OCI-LY1 (cell line): ENCODE measurements around the gene DBI.

Experiments
- H2AFZ ChIP-seq: fragments of 200-600 bp; sonication (generic), shearing (Covaris generic); 2 replicates; pipeline ENCODE4 v1.6.0; 2014; ENCODE audit warnings: antibody characterized with exemption, mild to moderate bottlenecking, low read length
- H3F3A ChIP-seq: fragments of 200-600 bp; sonication (generic), shearing (Covaris generic); 2 replicates; pipeline ENCODE4 v1.6.0; 2014; ENCODE audit warnings: mild to moderate bottlenecking, antibody characterized with exemption, low read length, moderate library complexity; ENCODE audit not compliant: insufficient read depth
- H3K27ac ChIP-seq: fragments of 200-600 bp; sonication (generic); 2 replicates; pipeline ENCODE4 v1.5.1; 2014; ENCODE audit warnings: low read length, mixed run types, mild to moderate bottlenecking, low read depth; ENCODE audit not compliant: poor library complexity, severe bottlenecking
- H3K27me3 ChIP-seq: fragments of 200-600 bp; sonication (generic); 2 replicates; pipeline ENCODE4 v1.6.0; 2014; ENCODE audit warnings: antibody characterized with exemption, mild to moderate bottlenecking, low read length, moderate library complexity; ENCODE audit not compliant: insufficient read depth
- H3K36me3 ChIP-seq: fragments of 200-600 bp; sonication (generic); 2 replicates; pipeline ENCODE4 v1.6.1; 2014; ENCODE audit warnings: mild to moderate bottlenecking, antibody characterized with exemption, low read length, moderate library complexity, mixed read lengths; ENCODE audit not compliant: insufficient read depth
- H3K4me1 ChIP-seq: fragments of 200-600 bp; sonication (generic); 2 replicates; pipeline ENCODE4 v1.5.1; 2014; ENCODE audit warnings: mild to moderate bottlenecking, low read length, moderate library complexity; ENCODE audit not compliant: insufficient read depth, severe bottlenecking
- H3K4me2 ChIP-seq: fragments of 200-600 bp; sonication (generic), shearing (Covaris generic); 2 replicates; pipeline ENCODE4 v1.6.1; 2014; ENCODE audit warnings: low read length
- H3K4me3 ChIP-seq: fragments of 200-600 bp; sonication (generic); 2 replicates; pipeline ENCODE4 v1.5.1; 2014; ENCODE audit warnings: low read length, low read depth, mild to moderate bottlenecking, mixed read lengths; ENCODE audit not compliant: poor library complexity, severe bottlenecking
- H3K79me2 ChIP-seq: fragments of 200-600 bp; shearing (Covaris generic); 2 replicates; pipeline ENCODE4 v1.6.1; 2016; ENCODE audit warnings: mixed run types, low read length, mixed read lengths; ENCODE audit not compliant: insufficient read depth
- H3K9ac ChIP-seq: fragments of 200-600 bp; sonication (generic), shearing (Covaris generic); 2 replicates; pipeline ENCODE4 v1.6.1; 2014; ENCODE audit warnings: mild to moderate bottlenecking, low read length, mixed read lengths
- H3K9me2 ChIP-seq: fragments of 200-600 bp; sonication (generic), shearing (Covaris generic); 2 replicates; pipeline ENCODE4 v1.6.1; 2014; ENCODE audit warnings: low read depth, mild to moderate bottlenecking, low read length, mixed read lengths
- H3K9me3 ChIP-seq: fragments of 200-600 bp; shearing (Covaris generic); 2 replicates; pipeline ENCODE4 v1.6.1; 2014; ENCODE audit warnings: low read length, mixed read lengths
- H4K20me1 ChIP-seq: fragments of 200-600 bp; sonication (generic), shearing (Covaris generic); 2 replicates; pipeline ENCODE4 v1.6.0; 2016; ENCODE audit warnings: mild to moderate bottlenecking, low read length; ENCODE audit not compliant: insufficient read depth
- CTCF ChIP-seq: fragments of 200-600 bp; sonication (generic), shearing (Covaris generic); IDR thresholded peaks from 2 replicates; pipeline ENCODE4 v1.5.1; 2017; ENCODE audit warnings: mild to moderate bottlenecking, antibody characterized with exemption, low read length, moderate library complexity, mixed read lengths
- EZH2 ChIP-seq: fragments of 200-600 bp; sonication (generic), shearing (Covaris generic); IDR thresholded peaks from 2 replicates; pipeline ENCODE4 v1.8.0; 2017; ENCODE audit warnings: borderline replicate concordance, mixed run types, mild to moderate bottlenecking, antibody characterized with exemption, low read length, moderate library complexity, mixed read lengths

The DBI gene

GRCh38 chr2:119387381-119388129 is 20.8 kb downstream of the DBI start:
- no peaks in the 10 kb centered on the region for H4K20me1 ChIP-seq
- no peak for TF ChIP-seq EZH2
- no peaks in the 10 kb centered on the region for H3K9me3 ChIP-seq
- no peaks in the 10 kb centered on the region for H3K4me1 ChIP-seq
- no peak overlapping the region for H3K27ac ChIP-seq
- H3K79me2 ChIP-seq, result no peaks in the 10 kb centered on the region
- no peak overlapping the region for H2AFZ ChIP-seq
- H3K27me3 ChIP-seq, result no peaks in the 10 kb centered on the region
- H3K4me3 ChIP-seq, result no peak overlapping the region
- H3K36me3 ChIP-seq, result no peaks in the 10 kb centered on the region
- no peaks in the 10 kb centered on the region for H3F3A ChIP-seq
- no peaks in the 10 kb centered on the region for H3K9me2 ChIP-seq
- no peak overlapping the region for H3K9ac ChIP-seq
- H3K4me2 ChIP-seq, result no peak overlapping the region

GRCh38 chr2:119389615-119390306 is 23.0 kb downstream of the DBI start:
- H4K20me1 ChIP-seq, result no peaks in the 10 kb centered on the region
- no peaks in the 10 kb centered on the region for H3F3A ChIP-seq
- TF ChIP-seq EZH2, result no peak
- no peak for TF ChIP-seq CTCF
- H3K79me2 ChIP-seq, result no peaks in the 10 kb centered on the region
- H2AFZ ChIP-seq, result no peak overlapping the region
- H3K27me3 ChIP-seq, result no peaks in the 10 kb centered on the region
- no peaks in the 10 kb centered on the region for H3K9me3 ChIP-seq
- H3K4me2 ChIP-seq, result no peak overlapping the region
- H3K27ac ChIP-seq, result no peak overlapping the region
- H3K36me3 ChIP-seq, result no peaks in the 10 kb centered on the region
- no peak overlapping the region for H3K4me3 ChIP-seq
- H3K9ac ChIP-seq, result no peak overlapping the region
- H3K4me1 ChIP-seq, result no peaks in the 10 kb centered on the region
- H3K9me2 ChIP-seq, result no peaks in the 10 kb centered on the region

- H3K4me1 ChIP-seq, result no peaks in the 10 kb centered on the region
- H3K79me2 ChIP-seq, result no peaks in the 10 kb centered on the region
- H3K27me3 ChIP-seq, result no peaks in the 10 kb centered on the region
- H3K9me2 ChIP-seq, result no peaks in the 10 kb centered on the region
- no peak overlapping the region for H3K27ac ChIP-seq
- no peaks in the 10 kb centered on the region for H3K9me3 ChIP-seq
- no peak overlapping the region for H3K4me2 ChIP-seq
- TF ChIP-seq EZH2 (no peak), CTCF (no peak)
- no peak overlapping the region for H3K4me3 ChIP-seq
- no peaks in the 10 kb centered on the region for H3F3A ChIP-seq
- no peak overlapping the region for H2AFZ ChIP-seq
- H3K36me3 ChIP-seq, result no peaks in the 10 kb centered on the region
- no peak overlapping the region for H3K9ac ChIP-seq
- no peaks in the 10 kb centered on the region for H4K20me1 ChIP-seq
Observed at GRCh38 chr2:119393971-119394748, 27.4 kb downstream of the DBI start.
